Measurements from ENCODE around the gene FAM131C.
"Not testable (repeated sequence)": the region's sequence is repeated elsewhere in the genome, so short reads cannot be mapped to it uniquely, and the experiment has no call there.

Gene FAM131C

GRCh38 chr1:16076865-16077238 lies 3.4 kb upstream of the FAM131C start:
- DNase-seq (ENCODE audit: low read depth, low spot score) = no peak

GRCh38 chr1:16076031-16076864 lies 2.8 kb upstream of the FAM131C start:
- DNase-seq (ENCODE audit: low read depth, low spot score) = no peak

GRCh38 chr1:16075337-16076030 lies 2.0 kb upstream of the FAM131C start:
- no peak for DNase-seq (ENCODE audit: low read depth, low spot score)

GRCh38 chr1:16074217-16074616 lies 766 bp upstream of the FAM131C start:
- no peak for DNase-seq (ENCODE audit: low read depth, low spot score)

GRCh38 chr1:16072616-16073484 lies 601 bp downstream of the FAM131C start:
- DNase-seq (ENCODE audit: low read depth, low spot score) = no peak

GRCh38 chr1:16072095-16072494 lies 1.4 kb downstream of the FAM131C start:
- no peak for DNase-seq (ENCODE audit: low read depth, low spot score)

GRCh38 chr1:16071614-16072013 lies 1.8 kb downstream of the FAM131C start:
- no peak for DNase-seq (ENCODE audit: low read depth, low spot score)

- DNase-seq (ENCODE audit: low read depth, low spot score) = no peak
Observed at GRCh38 chr1:16070640-16071355, 2.7 kb downstream of the FAM131C start.

- DNase-seq (ENCODE audit: low read depth, low spot score) = no peak
Observed at GRCh38 chr1:16068356-16069270, 4.8 kb downstream of the FAM131C start.

GRCh38 chr1:16067933-16068332 lies 5.5 kb downstream of the FAM131C start:
- no peak for DNase-seq (ENCODE audit: low read depth, low spot score)

GRCh38 chr1:16067127-16067768 lies 6.2 kb downstream of the FAM131C start:
- DNase-seq (ENCODE audit: low read depth, low spot score) = no peak

GRCh38 chr1:16066245-16066644 lies 7.2 kb downstream of the FAM131C start:
- DNase-seq (ENCODE audit: low read depth, low spot score) = no peak

GRCh38 chr1:16065269-16065576 lies 8.2 kb downstream of the FAM131C start:
- no peak for DNase-seq (ENCODE audit: low read depth, low spot score)

GRCh38 chr1:16064536-16065268 lies 8.7 kb downstream of the FAM131C start:
- DNase-seq (ENCODE audit: low read depth, low spot score) = no peak

- no peak for DNase-seq (ENCODE audit: low read depth, low spot score)
Observed at GRCh38 chr1:16063921-16064320, 9.5 kb downstream of the FAM131C start.

GRCh38 chr1:16063226-16063829 lies 10.1 kb downstream of the FAM131C start:
- no peak for DNase-seq (ENCODE audit: low read depth, low spot score)

- DNase-seq (ENCODE audit: low read depth, low spot score) = not testable (repeated sequence)
Observed at GRCh38 chr1:16062687-16063075, 10.8 kb downstream of the FAM131C start.

GRCh38 chr1:16061989-16062686 lies 11.3 kb downstream of the FAM131C start:
- DNase-seq (ENCODE audit: low read depth, low spot score) = not testable (repeated sequence)

All from activated CD4-positive, CD25-positive, alpha-beta regulatory T cell treated with anti-CD3 and anti-CD28 coated beads, Interleukin-2, amount 50 U/mL, for 16 hours (primary cell).